ENCODE measurements around the gene KIF1A.

The KIF1A gene

GRCh38 chr2:240819858-240820606 is at the start of gene KIF1A:
Gene KIF1A, minus strand, starts transcription at chr2:240820219. Its CDS starts 22,467 bp downstream, at chr2:240797752.
- DNase-seq: peak; percentile 95

GRCh38 chr2:240869109-240869955 is 49.3 kb upstream of the KIF1A start:
- DNase-seq: no peak

- no peak for DNase-seq
Observed at GRCh38 chr2:240868286-240869108, 48.5 kb upstream of the KIF1A start, which contains the start of gene AGXT. Gene AGXT, plus strand, starts transcription at chr2:240868824. Its CDS starts 42 bp downstream, at chr2:240868866.

- no peak for DNase-seq
Observed at GRCh38 chr2:240865391-240865790, 45.4 kb upstream of the KIF1A start.

GRCh38 chr2:240864475-240864874 is 44.5 kb upstream of the KIF1A start:
- DNase-seq: no peak

- DNase-seq: no peak
Observed at GRCh38 chr2:240861547-240861946, 41.5 kb upstream of the KIF1A start.

GRCh38 chr2:240858871-240859270 is 38.9 kb upstream of the KIF1A start:
- DNase-seq: no peak

GRCh38 chr2:240858321-240858720 is 38.3 kb upstream of the KIF1A start:
- no peak for DNase-seq

GRCh38 chr2:240857039-240858008 is 37.3 kb upstream of the KIF1A start:
- DNase-seq: peak; percentile 47

- no peak for DNase-seq
Observed at GRCh38 chr2:240856151-240856980, 36.3 kb upstream of the KIF1A start.

GRCh38 chr2:240855670-240856069 is 35.7 kb upstream of the KIF1A start:
- DNase-seq: no peak

- DNase-seq: no peak
Observed at GRCh38 chr2:240852671-240853314, 32.8 kb upstream of the KIF1A start.

- DNase-seq: peak; percentile 84
Observed at GRCh38 chr2:240851078-240851991, 31.3 kb upstream of the KIF1A start.

- DNase-seq: no peak
Observed at GRCh38 chr2:240850756-240851077, 30.7 kb upstream of the KIF1A start.

GRCh38 chr2:240850026-240850425 is 30.0 kb upstream of the KIF1A start:
- no peak for DNase-seq

GRCh38 chr2:240848900-240849680 is 29.1 kb upstream of the KIF1A start:
- no peak for DNase-seq

GRCh38 chr2:240847817-240848216 is 27.8 kb upstream of the KIF1A start:
- DNase-seq: no peak

- DNase-seq: no peak
Observed at GRCh38 chr2:240846873-240847595, 27.0 kb upstream of the KIF1A start.
